GM21723 (cell line): ENCODE results near the gene RFPL1.
"Not testable (repeated sequence)": the region's sequence is repeated elsewhere in the genome, so short reads cannot be mapped to it uniquely, and the experiment has no call there.

Experiments
- ATAC-seq: cut with Tn5 transposase; IDR thresholded peaks from one replicate; pipeline ENCODE4 v1.9.1; 2021; ENCODE audit warnings: mild to moderate bottlenecking, moderate library complexity; ENCODE audit not compliant: unreplicated experiment

The RFPL1 gene

DNA sequence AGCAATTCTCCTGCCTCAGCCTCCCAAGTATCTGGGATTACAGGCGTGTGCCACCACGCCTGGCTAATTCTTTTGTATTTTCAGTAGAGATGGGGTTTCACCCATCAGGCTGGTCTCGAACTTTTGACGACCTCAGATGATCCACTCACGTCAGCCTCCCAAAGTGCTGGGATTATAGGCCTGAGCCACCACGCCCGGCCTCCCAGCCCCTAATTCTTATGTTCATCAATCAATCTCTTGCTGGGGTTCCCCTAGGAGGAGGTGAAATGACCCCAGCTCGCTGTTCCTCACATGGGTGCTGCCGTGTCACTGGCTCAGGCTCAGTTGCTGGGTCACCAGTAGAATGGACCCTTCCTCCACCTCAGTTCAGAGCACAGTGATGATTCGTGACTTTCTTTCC lies at the start of gene RFPL1:
TSS of gene RFPL1 (plus strand) at position 301 of the 400 bp plus-strand sequence.
- not testable (repeated sequence) for ATAC-seq

DNA sequence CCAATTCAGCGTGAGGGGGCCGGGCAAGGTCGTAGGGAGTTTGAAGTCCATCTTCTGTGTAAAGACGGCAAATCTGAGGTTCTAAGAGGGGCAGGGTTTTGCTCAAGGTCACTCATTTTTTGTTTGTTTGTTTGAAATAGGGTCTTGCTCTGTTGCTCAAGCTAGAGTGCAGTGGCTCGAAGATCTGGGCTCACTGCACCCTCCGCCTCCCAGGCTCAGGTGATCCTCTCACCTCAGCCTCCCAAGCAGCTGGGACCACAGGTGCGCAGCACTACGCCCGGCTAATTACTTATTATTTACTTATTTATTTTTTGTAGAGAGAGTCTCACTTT lies 49.7 kb upstream of the RFPL1 start:
- no peak for ATAC-seq

DNA sequence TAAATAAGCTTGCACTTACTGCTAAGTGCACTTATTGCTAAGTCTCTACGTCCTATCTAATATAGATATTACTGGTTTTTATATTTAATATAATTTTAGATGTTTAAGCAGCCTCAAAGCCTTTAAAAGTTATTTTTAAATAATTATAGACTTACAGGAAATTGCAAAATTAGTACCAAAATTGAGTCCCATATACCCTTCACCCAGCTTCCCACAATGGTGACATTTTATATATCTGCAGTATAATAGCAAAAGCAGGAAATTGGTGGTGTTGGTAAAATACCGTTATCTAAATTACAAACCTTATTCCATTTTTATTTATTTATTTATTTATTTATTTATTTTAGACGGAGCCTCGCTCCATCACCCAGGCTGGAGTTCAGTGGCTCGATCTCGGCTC lies 48.1 kb upstream of the RFPL1 start:
- no peak for ATAC-seq

DNA sequence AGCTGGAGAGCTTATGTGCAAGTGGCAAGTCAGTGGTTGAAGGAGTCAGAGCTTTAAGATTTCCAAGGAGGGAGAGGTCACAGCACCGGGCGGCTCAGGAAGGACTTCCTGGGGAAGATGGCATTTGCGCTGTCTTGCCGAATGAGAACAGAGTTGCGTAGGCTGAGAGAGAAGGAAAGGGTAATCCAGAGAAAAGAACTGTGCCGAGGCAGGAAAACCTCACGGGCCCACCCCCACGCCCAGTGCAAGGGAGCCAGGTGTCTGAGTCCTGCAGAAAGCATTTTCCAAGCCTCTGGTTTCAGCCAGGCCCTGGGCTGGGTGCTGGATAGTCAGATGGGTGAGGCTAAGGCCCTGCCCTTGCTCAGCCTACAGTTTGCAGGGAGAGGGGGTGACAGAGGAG lies 46.8 kb upstream of the RFPL1 start:
- ATAC-seq, result no peak

DNA sequence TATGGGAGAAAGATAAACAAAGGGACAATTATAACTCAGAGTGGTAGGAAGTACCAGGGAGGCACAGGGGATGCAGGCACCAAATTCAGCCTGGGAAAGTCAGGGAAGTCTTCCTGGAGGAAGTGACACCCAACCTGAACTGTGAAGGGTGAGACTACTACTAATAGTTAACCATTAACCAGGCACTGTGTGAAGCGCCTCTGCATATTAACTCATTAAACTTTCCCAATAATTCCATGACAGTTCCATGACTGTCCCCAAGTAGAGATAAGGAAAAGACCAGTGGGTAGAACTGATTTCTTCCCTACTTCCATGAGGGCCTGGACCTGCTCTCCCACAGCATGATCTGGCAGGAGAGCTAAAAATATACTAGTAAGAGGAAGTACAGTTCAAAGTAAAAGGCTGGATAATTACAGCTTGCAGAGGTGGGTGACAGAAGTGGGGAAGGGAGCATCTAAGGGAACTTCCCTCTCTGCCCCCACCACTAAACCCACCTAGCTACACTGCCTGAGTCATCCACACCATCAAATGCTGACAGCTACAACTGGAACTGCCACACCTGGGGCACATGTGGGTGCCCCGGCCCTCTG lies 45.3 kb upstream of the RFPL1 start:
- no peak for ATAC-seq

DNA sequence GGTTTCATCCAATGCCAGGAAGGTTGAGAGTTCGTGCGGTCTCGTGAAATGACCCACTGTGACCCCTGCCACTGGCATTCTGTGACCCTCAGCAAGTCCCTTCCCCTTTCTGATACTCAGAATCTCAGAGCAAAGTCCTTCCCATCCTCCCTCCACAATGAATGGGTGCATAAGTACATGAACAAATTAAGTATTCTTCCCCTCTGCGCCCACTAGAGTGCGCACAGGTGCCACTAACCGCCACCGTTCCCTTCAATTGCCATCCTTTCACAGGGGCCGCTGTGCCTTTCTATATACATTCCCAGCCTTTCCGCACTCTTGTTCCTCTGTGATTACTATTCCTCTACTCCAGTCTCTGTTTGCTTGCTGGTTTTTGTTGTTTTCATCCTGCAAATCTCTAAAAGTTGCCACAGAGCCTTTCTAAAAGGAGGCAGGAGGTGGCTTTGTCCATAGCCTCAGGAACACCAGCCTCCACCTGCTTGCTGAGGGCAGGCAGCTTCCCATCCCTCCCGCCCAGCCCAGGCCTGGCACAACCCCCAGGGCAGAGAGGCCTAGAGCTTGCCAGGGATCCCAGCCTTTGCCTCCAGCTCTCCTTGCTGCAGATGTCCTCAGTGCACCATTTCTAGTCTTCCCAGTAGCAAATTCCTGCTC lies 43.3 kb upstream of the RFPL1 start:
- peak; percentile 59 for ATAC-seq

DNA sequence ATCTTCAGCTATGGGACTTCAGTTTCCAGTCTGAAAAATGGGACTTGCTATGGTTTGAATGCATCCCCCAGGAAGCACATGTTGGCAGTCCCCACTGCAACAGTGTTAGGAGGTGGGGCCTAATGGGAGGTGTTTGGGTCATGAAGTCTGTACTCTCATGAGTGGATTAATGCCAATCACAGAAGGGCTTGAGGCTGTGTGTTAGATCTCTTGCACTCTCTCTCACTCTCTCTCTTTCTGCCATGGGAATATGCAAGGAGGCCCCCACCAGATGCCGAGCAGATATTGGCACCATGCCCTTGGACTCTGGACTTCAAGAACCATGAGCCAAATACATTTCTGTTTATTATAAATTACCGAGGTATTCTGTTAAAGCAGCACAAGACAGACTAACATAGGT lies 42.3 kb upstream of the RFPL1 start:
- ATAC-seq, result no peak

DNA sequence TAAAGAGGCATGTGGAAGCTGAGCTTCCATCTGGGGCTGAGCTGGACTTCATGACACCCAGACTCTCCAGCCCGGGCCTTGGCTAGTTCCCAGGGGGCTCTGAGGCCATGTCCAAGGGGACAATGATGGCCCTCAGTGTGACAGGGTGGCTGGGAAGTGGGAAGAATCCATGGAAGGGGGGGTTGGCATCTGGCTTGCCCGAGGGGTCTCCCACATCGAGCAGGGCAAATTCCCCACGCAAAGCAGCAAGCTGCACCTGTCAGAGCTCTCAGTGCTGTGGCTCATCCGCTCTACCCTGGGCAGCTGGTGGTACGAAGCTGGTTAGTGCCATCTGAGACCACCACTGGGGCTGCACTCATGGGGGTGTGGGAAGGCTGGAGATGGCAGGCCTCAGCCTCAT lies 40.6 kb upstream of the RFPL1 start:
- no peak for ATAC-seq

DNA sequence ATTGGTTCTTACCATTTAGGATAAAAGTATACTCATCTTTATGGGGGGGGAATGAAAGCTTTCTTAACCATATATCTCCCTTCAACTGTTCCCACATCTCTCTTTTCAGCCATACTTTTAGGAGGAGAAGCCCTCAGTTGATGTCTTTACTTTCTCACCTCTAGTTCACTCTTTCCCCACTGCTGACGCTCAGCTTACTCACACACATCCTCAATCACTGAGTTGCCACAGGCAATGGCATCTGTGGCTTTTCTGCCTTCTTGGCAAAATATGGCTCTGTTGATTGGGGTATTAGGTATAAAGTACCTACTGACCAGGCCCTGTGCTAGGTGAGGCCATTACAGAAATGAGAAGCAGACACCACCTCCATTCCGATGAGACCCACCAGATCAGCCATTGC lies 37.8 kb upstream of the RFPL1 start:
- ATAC-seq, result no peak

DNA sequence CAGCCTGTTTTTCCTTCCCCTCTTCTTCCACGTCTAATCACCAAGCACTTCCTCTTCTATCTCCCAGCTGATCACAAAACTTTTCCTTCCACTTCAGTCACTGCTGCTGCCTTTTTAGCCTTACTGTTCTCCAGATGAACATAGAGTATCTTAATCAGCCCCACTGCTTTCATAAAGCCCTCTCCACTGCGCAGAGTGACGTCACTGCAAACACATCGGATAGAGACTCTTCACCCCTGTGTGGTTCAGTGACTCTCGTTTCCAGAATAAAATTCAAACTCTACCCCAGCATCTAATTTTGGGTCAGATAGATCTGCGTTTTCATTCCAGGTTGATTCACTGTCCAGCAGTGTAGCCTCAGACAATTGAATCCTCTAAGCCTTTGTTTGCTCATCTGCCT lies 36.8 kb upstream of the RFPL1 start:
- ATAC-seq, result not testable (repeated sequence)

DNA sequence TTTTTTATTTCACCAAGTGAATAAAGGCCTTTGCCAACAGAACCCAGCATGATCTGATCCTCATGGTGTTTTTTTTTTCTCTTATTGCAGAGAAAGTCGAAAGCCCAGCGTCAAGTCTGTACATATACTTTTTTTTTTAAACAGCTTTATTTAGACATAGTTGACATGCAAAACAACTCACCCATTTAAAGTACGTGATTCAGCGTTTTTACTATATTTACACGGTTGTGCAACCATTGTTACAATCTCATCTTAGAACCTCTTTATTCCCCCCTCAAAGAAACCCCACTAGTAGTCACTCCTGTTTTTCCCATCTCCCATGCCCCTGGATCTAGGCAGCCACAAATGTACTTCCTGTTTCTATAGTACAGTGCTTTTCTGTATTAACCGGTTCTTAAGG lies 29.4 kb upstream of the RFPL1 start:
- no peak for ATAC-seq

DNA sequence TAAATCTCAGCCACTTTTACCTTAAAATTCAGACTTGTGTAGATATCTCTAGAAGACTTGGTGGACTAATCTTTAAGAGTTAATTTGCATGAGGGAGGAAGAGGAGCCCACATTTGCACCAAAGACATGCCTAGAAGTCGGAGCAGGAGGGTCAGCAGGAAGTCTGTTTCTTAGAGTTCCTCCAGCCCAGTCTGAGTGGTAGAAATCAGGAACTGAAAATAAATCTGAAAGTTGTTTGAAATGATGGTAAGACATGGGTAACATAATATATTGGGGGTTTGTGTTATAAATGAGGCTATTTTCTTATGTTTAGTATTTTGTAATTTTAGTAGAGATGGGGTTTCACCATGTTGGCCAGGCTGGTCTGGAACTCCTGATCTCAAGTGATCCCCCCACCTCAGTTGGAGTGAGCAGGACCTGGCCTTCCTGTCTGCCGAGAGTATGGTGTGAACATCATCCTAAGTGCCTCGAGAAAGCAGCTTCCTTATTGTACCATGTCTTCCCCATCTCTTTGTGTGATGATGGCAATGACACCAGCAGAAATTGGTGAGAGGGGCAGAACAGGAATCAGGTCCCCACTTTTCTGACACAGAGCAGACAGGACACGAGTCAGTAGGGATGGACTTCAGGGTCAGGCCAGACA lies 26.7 kb upstream of the RFPL1 start:
- ATAC-seq, result peak; percentile 67

DNA sequence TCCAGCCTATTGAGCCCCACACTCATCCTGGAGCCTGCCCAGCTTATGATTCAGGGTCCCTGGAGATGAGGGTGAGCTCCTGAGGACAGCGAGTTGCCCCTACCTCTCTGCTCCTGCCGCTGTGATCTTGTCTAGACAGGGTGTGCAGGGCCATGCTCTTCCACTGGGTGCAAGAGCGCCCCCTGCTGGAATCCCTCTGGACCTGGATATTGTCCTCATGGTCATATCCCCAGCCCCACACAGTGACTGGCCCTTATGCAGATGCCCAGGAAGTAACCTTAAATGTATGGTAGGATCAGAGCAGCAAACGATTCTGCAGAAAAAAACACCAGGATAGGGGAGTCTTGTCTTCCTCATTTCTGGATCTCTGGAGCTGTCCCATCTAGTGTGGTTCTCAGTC lies 25.6 kb upstream of the RFPL1 start:
- ATAC-seq, result not testable (repeated sequence)

DNA sequence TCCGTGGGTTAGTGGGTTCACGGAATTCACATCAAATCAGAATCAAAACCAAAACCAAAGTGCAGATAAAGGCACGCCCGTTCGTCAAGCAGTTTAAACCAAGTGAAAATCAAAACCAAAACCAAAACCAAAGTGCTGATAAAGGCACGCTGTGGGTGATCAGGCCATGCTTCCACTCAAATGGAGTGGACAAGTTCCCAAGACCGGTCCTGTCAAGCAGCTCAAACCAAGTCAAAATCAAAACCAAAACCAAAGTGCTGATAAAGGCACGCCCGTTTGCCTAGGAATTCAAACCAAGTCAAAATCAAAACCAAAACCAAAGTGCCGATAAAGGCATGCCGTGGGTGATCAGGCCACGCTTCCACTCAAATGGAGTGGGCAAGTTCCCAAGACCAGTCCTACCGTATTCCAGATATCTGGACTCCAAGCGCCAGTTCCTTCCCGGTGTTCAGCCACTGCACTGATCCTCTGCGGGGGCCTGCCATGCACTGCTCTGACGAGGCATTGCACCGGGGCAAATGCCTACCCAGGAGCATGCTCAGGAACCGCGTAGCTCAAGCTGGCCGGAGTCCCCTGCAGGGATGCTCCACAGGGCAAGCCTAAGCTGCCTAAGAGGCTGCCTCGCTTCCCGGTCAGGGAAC lies 23.3 kb upstream of the RFPL1 start:
- ATAC-seq, result not testable (repeated sequence)

DNA sequence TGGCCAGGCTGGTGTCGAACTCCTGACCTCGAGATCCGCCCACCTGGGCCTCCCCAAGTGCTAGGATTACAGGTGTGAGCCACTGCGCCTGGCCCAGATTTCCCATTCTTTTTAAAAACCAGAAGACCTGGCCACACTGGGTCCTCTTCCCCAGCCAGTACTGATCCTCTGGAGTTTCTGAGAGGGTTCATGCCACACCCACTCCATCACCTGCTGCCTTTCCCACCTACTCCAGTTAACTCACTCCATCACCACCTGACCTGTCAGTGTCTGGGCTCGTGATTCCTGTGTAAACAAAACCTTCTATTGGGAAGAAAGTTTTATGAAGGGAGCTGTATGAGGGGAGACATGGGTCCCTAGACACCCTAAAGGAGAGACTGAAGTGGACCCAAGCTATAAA lies 19.7 kb upstream of the RFPL1 start:
- ATAC-seq, result not testable (repeated sequence)

DNA sequence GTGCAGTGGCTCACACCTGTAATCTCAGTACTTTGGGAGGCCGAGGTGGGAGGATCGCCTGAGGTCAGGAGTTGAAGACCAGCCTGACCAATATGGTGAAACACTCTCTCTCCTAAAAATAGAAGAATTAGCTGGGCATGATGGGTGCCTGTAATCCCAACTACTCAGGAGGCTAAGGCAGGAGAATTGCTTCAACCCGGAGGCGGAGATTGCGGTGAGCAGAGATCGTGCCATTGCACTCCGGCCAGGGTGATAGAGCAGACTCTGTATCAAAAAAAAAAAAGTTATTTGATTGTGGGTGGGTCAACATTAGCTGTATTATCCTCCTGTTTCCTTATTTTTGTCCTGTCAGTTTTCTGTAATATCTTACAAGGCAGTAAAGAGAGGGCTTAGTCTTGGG lies 11.9 kb upstream of the RFPL1 start:
- no peak for ATAC-seq

DNA sequence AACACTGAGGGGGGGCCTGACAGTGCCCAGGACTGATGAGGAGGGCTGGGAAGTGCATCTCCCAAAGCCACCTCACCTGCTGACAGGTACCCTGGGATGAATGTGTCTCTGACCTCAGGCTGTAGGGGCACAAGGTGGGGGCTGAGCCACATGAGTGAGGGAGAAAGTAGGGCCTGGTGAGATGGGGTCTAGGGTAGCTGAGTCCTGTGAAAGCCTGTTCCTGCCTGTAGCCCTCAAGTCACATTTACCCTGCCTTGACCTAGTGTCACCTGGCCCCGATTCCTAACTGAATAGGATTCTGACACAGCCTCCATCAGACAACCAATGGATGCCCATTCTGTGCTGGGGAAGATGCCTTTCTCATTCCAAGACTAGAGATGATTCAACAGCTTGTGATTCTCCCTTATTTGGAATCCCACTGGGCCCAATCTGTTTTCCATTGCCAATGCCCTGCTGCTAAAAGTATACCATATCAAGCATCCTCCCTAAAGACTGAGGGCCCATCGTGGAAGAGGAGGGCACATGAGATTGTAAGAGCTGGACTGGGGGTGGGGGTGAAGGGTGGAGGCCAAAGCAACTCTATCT lies 11.1 kb upstream of the RFPL1 start:
- ATAC-seq, result no peak

DNA sequence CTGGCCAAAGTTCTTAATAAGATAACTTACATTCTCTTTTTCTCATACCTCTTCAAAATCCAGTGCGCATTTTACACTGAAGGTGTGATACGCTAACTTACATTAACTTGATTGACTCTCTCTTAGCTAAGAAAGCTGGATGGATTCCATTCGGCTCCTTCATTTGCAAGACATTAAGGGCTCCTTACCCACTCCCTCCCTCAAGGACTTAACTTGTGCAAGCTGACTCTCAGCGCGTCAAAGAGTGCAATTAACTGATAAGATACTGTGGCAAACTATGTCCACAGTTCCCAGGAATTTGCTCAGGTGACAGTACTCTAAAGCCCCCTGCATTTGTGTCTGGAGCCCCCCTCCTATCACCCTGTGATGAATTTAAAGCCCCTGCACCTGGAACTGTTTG lies 6.4 kb upstream of the RFPL1 start:
- no peak for ATAC-seq

DNA sequence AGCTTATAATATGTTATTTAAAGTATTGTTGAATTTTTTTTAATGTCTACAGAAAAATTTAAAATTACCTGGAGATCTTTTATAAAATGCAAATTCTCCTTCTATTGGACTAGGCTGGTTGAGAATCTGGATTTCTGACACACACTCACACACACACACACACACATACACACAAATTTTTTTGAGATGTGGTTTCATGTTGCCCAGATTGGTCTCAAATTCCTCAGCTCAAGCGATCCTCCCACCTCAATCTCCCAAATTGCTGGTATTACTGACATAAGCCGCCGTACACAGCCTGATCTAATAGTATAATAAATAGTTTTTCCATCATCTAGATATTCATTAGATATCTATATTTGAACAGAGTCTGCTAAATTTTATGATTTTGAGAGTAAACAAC lies 4.5 kb upstream of the RFPL1 start:
- no peak for ATAC-seq

DNA sequence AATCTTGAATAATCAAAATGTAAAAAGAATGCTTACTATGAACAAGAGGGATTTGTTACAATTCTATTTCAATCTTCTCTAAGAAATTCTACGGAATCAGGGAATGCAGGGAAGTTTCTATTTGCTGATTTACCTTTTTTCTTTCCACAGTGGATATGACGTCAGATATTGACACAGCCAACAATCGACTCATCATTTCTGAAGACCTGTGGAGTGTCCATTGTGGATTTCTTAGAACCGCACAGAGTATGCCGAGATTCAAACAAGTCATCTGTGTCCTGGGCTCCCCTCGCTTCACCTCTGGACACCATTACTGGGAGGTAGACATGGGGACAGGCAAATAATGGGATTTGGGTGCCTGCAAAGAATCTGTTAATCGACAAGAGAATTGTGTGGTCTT lies 4.1 kb upstream of the RFPL1 start:
- ATAC-seq, result no peak

DNA sequence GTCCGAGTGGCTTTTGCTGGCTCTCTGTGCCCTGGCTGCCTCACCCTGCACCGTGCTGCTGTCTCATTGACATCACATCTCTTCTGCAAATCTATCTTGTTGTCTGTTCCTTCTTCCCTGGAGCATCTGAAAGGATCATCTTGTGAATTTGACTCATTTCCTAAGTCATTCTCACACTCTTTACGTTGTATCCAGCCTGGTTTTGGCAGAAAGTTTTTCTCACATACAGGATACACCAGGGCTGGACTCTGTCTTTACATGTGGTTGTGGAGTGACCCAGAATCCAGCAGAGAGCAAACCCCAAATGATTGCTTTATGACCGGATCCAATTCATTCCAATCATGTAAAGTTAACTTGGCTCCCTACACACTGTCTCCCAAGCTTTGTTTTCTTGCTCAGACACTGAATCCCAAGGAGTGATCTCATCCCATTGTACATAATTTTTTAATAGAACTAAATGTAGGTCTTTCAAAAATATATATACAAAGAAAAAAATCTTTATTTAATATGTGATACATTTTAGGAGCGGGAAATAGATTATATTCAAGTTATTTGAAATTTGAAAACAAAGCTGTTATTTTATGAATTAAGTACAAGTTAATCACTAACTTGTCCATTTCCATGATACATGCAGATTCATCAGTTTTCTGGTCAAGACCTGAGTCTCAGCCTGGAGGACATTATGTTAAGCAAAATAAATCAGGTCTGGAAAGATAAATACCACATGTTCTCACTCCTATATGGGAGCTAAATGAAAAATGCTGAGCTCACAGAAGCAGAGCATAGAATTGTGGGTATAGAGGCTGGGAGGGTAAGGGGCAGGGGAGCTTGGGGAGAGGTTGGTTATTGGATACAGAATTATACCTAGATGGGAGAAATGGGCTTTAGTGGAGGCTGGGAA lies 2.9 kb upstream of the RFPL1 start:
- ATAC-seq, result no peak
